Upper lobe of left lung (tissue), 6 donors: Measurements from ENCODE around the gene MARK4. TPM values are rescaled to one million over a fixed set of nuclear protein-coding genes. Genes with fewer than 3 reads are reported as not detected.
A peak's percentile ranks its signal among the peaks of the same experiment; 100 is the strongest.
"Not testable (repeated sequence)": the region's sequence is repeated elsewhere in the genome, so short reads cannot be mapped to it uniquely, and the experiment has no call there.

Experiments used
- ATAC-seq, 2 donors: fragments of 200-7000 bp; cut with Tn5 transposase; one replicate each; pipeline ENCODE4 v1.9.1; 2022; ENCODE audit warnings: mild to moderate bottlenecking in 2 of 2, moderate library complexity in 2 of 2; ENCODE audit not compliant: low FRiP score in 2 of 2
- DNase-seq, 2 donors: peaks; one replicate each; pipeline ENCODE4 v3.0.0-alpha.2; 2019 to 2020
- H3K27ac ChIP-seq, 4 donors: fragments of 200-600 bp; sonication (generic); one replicate each; pipeline ENCODE4 v1.5.1; 2016 to 2019
- H3K27me3 ChIP-seq, 4 donors: fragments of 200-600 bp; sonication (generic); one replicate each; pipeline ENCODE4 v1.5.1; 2017 to 2019
- H3K36me3 ChIP-seq, 4 donors: fragments of 200-600 bp; sonication (generic); one replicate each; pipeline ENCODE4 v1.5.1; 2016 to 2019
- H3K4me1 ChIP-seq, 4 donors: fragments of 200-600 bp; sonication (generic); one replicate each; pipeline ENCODE4 v1.5.1; 2018 to 2019
- H3K4me3 ChIP-seq, 4 donors: fragments of 200-600 bp; sonication (generic); one replicate each; pipeline ENCODE4 v1.5.1; 2017 to 2019; ENCODE audit warnings: mild to moderate bottlenecking in 2 of 4, moderate library complexity in 1 of 4
- H3K9me3 ChIP-seq, 4 donors: fragments of 200-600 bp; sonication (generic); one replicate each; pipeline ENCODE4 v1.5.1; 2018 to 2019
- EP300 ChIP-seq, 4 donors: sonication (generic); formaldehyde crosslinking; IDR thresholded peaks; one replicate each; pipeline ENCODE4 v1.5.1; 2017; ENCODE audit warnings: antibody characterized with exemption in 4 of 4, control low read depth in 2 of 4
- POLR2A ChIP-seq, 4 donors: fragments of 450-650 bp; IDR thresholded peaks; one replicate each; pipeline ENCODE4 v1.5.1; 2016 to 2017; ENCODE audit warnings: antibody characterized with exemption in 4 of 4, mild to moderate bottlenecking in 2 of 4
- POLR2AphosphoS5 ChIP-seq, 2 donors: sonication (generic); formaldehyde crosslinking; IDR thresholded peaks; one replicate each; pipeline ENCODE4 v1.5.1; 2017; ENCODE audit warnings: antibody characterized with exemption in 2 of 2
- WGBS, 2 donors: methylation state at CpG; one replicate each; pipeline ENCODE4 v1.1.5; 2017 to 2018; 5-methylcytosine and 5-hydroxymethylcytosine counted together
- total RNA-seq, 6 donors: library from RNA; depleted of rRNA in 4 of 6; stranded (reverse); fragments of >200 nt in 4 of 6; gene quantifications; one replicate each; pipeline versions ENCODE4 v1.1.0 to v1.2.1, GENCODE V29; 2016 to 2021
- TF ChIP-seq, protein P1 (sequence below), 6 experiments: fragments of 450-650 bp in 4 of 6; fragments of 200-600 bp in 2 of 6; sonication (generic) in 2 of 6; IDR thresholded peaks; one replicate each; pipeline ENCODE4 v1.5.1; 2016 to 2019; ENCODE audit warnings: antibody characterized with exemption in 6 of 6
- donor health status: DM: no; HTN: no; CAD: no; lungs with moderate emphysema.
- donor health status: DM: no; HTN: yes; CAD: no; lungs with severe emphysema.

Gene MARK4
- total RNA-seq, 6 donors from 2014 or later: 14.6 to 59.3 (median 35.6) TPM

DNA sequence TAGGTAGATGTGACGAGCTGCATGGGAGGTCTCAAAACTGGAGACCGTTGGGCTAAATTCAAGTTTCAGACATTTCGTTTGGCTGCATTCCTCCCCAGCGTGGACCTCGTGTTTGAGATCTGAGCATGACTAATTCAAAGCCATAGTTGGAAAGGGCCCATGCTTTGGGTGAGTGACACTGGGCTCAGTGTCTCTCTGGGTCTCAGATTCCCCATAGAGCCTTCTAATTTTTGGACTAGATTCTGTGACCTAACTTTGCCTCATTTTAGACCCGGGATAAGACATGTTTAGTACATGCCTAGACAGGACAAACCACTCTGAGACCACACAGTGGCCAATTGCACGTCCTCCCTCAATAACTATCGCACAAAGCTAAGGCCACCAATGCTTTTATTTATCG, 55.0 kb downstream of the MARK4 start:
- no peak overlapping the region for H3K27ac ChIP-seq
- no peaks in the 10 kb centered on the region for H3K27me3 ChIP-seq
- WGBS, 2 donors: 59 to 60% methylated on average over 9 of the region's 9 CpGs
- peaks cover 0 to 6% (median 3%) of the 10 kb centered on the region in 4 donors for H3K36me3 ChIP-seq
- no peaks in the 10 kb centered on the region for H3K9me3 ChIP-seq
- ATAC-seq: no peak
- no peak for DNase-seq
- TF ChIP-seq EP300 (IDR thresholded peaks at IDR 0.05) (no peak), POLR2A (IDR thresholded peaks at IDR 0.05) (no peak), POLR2AphosphoS5 (IDR thresholded peaks at IDR 0.05) (no peak)
- TF ChIP-seq, protein P1, sequence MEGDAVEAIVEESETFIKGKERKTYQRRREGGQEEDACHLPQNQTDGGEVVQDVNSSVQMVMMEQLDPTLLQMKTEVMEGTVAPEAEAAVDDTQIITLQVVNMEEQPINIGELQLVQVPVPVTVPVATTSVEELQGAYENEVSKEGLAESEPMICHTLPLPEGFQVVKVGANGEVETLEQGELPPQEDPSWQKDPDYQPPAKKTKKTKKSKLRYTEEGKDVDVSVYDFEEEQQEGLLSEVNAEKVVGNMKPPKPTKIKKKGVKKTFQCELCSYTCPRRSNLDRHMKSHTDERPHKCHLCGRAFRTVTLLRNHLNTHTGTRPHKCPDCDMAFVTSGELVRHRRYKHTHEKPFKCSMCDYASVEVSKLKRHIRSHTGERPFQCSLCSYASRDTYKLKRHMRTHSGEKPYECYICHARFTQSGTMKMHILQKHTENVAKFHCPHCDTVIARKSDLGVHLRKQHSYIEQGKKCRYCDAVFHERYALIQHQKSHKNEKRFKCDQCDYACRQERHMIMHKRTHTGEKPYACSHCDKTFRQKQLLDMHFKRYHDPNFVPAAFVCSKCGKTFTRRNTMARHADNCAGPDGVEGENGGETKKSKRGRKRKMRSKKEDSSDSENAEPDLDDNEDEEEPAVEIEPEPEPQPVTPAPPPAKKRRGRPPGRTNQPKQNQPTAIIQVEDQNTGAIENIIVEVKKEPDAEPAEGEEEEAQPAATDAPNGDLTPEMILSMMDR (IDR thresholded peaks at IDR 0.05): no peak
- no peaks in the 10 kb centered on the region for H3K4me1 ChIP-seq
- H3K4me3 ChIP-seq: no peak overlapping the region

- Histone ChIP-seq H3K36me3 (peaks cover 0 to 6% (median 3%) of the 10 kb centered on the region in 4 donors), H3K4me1 (no peaks in the 10 kb centered on the region), H3K27me3 (no peaks in the 10 kb centered on the region), H3K9me3 (no peaks in the 10 kb centered on the region), H3K4me3 (no peak overlapping the region), H3K27ac (no peak overlapping the region)
- no peak for TF ChIP-seq EP300 (IDR thresholded peaks at IDR 0.05)
- TF ChIP-seq, protein P1 (IDR thresholded peaks at IDR 0.05): no peak
- no peak for TF ChIP-seq POLR2A (IDR thresholded peaks at IDR 0.05)
- no peak for TF ChIP-seq POLR2AphosphoS5 (IDR thresholded peaks at IDR 0.05)
- peak in 1 of 2 donors; percentile 33 for DNase-seq
- 70 to 76% methylated on average over 17 to 18 of the region's 18 CpGs for WGBS, 2 donors
- no peak for ATAC-seq
These were observed 55.5 kb downstream of the MARK4 start for GRCh38 chr19:45306518-45307027.

DNA sequence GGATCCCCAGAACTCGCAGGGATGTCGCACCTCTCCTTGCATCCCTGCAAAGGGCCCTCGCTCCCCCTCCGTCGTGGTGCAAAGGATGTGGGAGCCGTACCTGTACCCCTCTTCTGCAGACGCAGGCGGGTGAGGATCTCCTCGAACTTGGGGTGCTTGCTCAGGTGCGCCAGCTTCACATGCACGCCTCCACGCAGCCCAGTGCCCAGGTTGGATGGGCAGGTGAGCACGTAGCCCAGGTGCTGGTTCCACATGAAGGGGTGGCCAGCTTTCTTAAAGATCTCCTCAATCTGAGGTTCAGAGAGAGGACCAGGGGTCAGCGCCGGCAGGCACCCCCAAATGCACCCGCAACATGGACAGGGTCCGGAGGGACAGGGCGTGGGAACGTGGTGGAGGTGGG, 56.3 kb downstream of the MARK4 start:
- 86 to 88% methylated on average over 17 of the region's 19 CpGs for WGBS, 2 donors
- Histone ChIP-seq H3K27me3 (no peaks in the 10 kb centered on the region), H3K27ac (no peak overlapping the region), H3K4me3 (no peak overlapping the region), H3K4me1 (no peaks in the 10 kb centered on the region), H3K9me3 (no peaks in the 10 kb centered on the region), H3K36me3 (peaks cover 0 to 4% (median 2%) of the 10 kb centered on the region in 4 donors)
- no peak for TF ChIP-seq EP300 (IDR thresholded peaks at IDR 0.05)
- TF ChIP-seq, protein P1 (IDR thresholded peaks at IDR 0.05): no peak
- no peak for TF ChIP-seq POLR2AphosphoS5 (IDR thresholded peaks at IDR 0.05)
- TF ChIP-seq POLR2A (IDR thresholded peaks at IDR 0.05): no peak
- DNase-seq: no peak
- no peak for ATAC-seq

DNA sequence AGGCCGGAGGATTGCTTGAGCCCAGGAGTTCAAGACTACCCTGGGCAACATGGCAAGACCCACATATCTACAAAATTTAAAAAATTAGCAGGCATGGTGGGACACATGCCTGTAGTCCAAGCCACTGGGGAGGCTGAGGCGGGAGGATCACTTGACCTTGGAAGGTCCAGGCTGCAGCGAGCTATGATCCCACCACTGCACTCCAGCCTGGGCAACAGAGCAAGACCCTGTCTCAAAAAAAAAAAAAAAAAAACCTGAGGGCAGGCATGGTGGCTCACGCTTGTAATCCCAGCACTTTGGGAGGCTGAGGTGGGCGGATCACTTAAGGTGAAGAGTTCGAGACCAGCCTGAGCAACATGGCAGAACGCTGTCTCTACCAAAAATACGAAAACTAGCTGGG, 58.3 kb downstream of the MARK4 start:
- not testable (repeated sequence) for H3K9me3 ChIP-seq, H3K4me1 ChIP-seq, H3K4me3 ChIP-seq, H3K27me3 ChIP-seq, H3K27ac ChIP-seq, H3K36me3 ChIP-seq, ATAC-seq, DNase-seq
- WGBS, 2 donors: 92 to 94% methylated on average over 8 of the region's 8 CpGs

GRCh38 chr19:45311621-45312020, 60.5 kb downstream of the MARK4 start:
- no peaks in the 10 kb centered on the region for H3K27me3 ChIP-seq
- no peak overlapping the region for H3K4me3 ChIP-seq
- TF ChIP-seq, protein P1 (IDR thresholded peaks at IDR 0.05): no peak
- TF ChIP-seq POLR2A (IDR thresholded peaks at IDR 0.05) (no peak), POLR2AphosphoS5 (IDR thresholded peaks at IDR 0.05) (no peak), EP300 (IDR thresholded peaks at IDR 0.05) (no peak)
- H3K36me3 ChIP-seq: no peaks in the 10 kb centered on the region
- no peaks in the 10 kb centered on the region for H3K4me1 ChIP-seq
- peak in 1 of 2 donors; percentile 83 for DNase-seq
- peak; percentile 20 to 26 for ATAC-seq
- no peaks in the 10 kb centered on the region for H3K9me3 ChIP-seq
- WGBS, 2 donors: 19 to 22% methylated on average over 7 to 18 of the region's 18 CpGs
- no peak overlapping the region for H3K27ac ChIP-seq

GRCh38 chr19:45312285-45312684, 61.2 kb downstream of the MARK4 start:
- not testable (repeated sequence) for H3K36me3 ChIP-seq, H3K27ac ChIP-seq, DNase-seq, H3K4me1 ChIP-seq, H3K9me3 ChIP-seq, H3K4me3 ChIP-seq, H3K27me3 ChIP-seq, ATAC-seq
- WGBS, 2 donors: 86 to 91% methylated on average over 14 of the region's 14 CpGs
